GM18517 (cell line): ENCODE results near the gene PLK5.
A peak's percentile ranks its signal among the peaks of the same experiment; 100 is the strongest.
"Not testable (repeated sequence)": the region's sequence is repeated elsewhere in the genome, so short reads cannot be mapped to it uniquely, and the experiment has no call there.

Source experiments
- ATAC-seq: cut with Tn5 transposase; IDR thresholded peaks from one replicate; pipeline ENCODE4 v1.9.1; 2021; ENCODE audit warnings: mild to moderate bottlenecking, moderate library complexity; ENCODE audit not compliant: unreplicated experiment

The PLK5 gene, protein sequence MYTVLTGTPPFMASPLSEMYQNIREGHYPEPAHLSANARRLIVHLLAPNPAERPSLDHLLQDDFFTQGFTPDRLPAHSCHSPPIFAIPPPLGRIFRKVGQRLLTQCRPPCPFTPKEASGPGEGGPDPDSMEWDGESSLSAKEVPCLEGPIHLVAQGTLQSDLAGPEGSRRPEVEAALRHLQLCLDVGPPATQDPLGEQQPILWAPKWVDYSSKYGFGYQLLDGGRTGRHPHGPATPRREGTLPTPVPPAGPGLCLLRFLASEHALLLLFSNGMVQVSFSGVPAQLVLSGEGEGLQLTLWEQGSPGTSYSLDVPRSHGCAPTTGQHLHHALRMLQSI

DNA sequence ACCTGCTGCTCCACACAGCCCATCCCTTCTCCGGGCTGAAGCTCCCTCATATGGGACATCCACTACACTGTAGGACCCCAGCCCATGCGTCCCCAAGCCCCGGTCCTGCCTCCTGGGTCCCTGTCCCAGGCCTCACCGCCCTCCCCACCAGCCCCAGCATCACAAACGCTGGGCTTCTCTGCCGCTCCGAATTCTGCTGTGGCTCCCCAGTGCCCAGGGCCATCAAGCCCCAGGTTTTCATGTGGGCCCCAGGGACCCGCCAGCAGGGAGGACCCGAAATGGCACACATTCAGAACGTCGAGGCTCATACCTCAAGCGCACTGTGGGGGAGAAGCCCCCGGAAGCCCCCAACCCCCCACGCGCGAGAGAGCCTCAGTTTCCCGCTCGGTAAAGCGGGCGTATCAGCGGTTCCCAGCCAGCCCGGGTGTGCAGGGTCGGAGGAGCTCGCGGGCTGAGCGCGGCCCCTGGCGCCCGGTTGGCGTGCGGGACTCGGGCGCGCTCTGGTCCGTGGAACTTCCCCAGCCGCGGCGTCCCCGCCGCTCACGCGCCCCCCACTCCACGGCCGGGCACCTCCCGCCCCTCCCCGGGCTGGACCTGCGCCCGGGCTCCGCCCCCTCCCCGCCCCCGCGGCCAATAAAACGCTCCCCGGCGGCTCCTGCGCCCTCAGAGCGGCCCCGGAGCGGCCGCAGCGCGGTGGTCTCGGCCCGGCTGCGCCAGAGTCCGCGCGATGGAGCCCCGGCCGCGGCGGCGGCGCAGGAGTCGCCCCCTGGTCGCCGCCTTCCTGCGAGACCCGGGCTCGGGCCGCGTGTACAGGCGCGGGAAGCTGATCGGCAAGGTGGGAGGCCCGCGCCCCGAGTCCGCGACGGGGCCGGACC, at the start of gene PLK5:
PLK5 (plus strand) TSS at position 666 of the 875 bp plus-strand sequence. CDS start 2,920 bp downstream, outside the sequence.
- no peak for ATAC-seq

DNA sequence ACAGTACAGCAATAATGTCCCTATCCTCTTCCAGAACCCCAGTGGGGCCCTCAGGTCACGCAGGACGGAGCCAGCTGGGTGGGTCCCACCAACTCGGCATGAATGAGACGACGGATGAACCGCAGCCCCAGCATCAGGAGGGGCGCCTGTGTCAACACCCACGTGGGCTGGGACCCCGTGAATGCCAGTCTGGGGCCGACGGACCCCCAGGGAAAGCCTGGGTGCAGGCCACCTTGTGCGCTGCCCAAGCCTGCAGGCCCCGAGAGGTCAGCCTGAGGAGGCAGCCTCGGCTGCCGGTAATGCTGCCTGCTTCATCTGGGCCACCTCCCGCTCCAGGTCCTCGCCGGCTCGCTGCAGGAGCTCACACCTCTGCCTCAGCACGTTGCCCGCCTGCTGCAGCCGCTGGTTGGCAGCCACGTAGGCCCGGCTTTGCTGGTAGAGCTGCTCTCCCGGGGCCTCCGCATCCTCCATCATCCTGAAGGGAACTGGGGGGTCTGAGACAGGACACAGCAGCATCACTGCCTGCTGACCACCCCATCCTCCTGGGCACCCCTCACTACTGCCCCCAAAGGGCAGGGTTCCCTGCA, 49.0 kb upstream of the PLK5 start:
- no peak for ATAC-seq

DNA sequence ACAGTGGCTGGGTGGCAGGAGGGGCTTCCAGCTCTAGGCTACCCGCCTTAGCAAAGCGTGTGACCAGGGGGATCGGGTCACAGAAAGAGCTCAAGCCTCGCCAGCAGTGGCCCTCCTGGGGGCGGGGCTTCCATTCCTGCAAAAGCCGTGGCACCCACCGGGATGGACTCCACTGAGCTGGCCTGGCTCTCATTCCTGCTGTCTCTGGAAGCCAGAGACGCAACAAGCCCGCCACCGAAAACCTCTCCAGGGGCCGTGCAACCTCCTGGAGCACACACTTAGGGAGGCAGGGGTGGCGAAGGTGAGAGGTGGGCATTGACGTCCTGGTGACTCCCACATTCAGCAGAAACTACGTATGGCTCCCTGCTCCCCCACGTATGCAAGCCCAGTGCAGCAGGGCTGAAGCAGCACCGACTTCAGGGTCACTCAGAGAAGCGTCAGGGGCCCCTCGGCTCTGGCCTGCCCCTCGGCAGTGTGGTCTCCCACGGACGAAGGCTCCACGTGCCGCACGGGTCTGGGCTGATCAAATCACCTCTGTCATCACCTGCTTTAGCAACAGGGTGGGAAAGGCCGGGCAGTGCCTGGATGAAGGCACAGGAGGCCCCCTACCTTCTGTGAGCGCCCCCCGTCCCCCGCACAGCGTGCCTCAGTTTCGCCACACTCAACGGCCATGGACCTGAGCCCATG, 48.0 kb upstream of the PLK5 start:
- no peak for ATAC-seq

DNA sequence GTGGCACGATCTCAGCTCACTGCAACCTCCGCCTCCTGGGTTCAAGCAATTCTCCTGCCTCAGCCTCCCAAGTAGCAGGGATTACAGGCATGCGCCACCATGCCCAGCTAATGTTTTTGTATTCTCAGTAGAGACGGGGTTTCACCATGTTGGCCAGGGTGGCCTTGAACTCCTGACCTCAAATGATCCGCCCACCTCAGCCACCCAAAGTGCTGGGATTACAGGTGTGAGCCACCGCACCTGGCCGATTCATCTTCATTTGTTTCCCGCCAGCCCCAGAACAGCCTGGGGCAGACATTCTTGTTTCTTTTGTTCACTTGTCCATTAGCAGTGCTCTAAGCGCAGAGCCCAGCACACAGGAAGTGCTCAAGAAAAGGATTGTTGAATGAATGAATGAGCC, 46.8 kb upstream of the PLK5 start:
- ATAC-seq = not testable (repeated sequence)

DNA sequence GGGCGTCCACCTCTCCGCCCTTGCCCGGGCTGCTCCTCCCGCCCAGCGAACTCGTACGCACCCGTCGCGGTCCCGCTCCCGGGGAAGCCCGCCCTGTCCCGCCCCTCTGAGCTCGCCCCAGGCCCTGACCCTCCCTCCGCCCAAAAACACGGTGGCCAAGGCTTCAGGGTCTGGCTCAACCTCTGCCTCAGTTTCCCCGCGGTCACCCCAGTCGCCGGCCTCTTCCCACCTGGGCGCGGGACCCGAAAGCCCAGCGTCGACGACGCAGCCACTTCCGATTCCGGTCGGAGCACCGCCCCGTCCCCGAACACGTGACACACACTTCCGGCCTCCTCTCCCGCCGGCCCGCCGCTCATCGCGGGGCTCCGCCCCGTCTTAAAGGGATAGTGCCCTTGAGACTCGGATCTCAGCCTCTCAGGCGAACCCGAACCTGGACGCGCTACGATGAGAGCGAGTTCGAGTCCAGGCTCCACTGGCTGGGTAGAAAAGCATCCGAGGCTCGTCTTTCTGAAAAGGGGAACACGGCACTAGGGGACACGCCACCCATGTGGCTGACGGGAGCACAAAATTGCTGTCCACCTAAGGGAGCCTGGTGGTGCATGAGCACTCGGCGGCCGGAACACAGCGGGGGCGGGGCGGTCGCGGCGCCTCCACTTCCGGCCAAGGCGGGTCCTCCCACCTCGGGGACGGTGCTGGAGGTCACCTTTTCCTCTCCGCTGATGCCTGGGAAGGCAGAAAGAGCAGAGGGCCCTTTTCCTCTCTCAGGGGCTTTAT, 44.8 kb upstream of the PLK5 start, which contains the start of gene C19orf25:
C19orf25 (minus strand) TSS at position 282 of the 774 bp plus-strand sequence. CDS start 312 bp downstream, outside the sequence.
- ATAC-seq = peak; percentile 88

DNA sequence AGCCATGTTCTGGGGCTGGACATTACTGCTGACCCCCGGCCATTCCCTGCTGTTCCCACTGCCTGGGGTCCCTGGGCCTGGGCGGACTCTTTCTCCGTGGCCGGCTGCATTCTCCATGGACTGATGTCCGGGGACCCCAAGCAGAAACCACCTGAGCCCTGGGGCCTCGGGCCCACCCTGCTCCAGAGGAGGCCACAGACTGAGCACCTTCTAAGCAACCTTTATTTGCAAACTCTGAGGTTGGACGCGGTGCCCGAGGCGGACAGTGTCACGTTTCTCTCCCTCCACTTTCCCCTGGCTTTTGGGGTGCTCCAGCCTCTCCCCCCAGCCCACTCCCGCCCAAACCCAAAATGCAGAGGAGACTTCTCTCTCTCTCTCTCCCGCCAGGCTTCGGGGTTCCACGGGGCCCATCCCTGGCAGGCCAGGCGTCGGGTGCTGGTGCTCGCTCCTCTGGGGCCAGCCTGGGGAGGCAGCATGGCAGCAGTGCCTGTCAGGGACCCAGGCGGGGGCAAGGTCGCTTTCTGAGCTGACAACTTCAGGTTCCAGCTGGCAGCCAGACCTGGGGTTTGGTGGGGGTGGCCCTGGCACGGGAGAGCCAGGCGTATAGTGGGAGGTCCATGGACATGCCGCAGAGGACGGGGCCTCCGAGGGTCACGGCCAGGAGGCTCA, 42.5 kb upstream of the PLK5 start:
- ATAC-seq = no peak

DNA sequence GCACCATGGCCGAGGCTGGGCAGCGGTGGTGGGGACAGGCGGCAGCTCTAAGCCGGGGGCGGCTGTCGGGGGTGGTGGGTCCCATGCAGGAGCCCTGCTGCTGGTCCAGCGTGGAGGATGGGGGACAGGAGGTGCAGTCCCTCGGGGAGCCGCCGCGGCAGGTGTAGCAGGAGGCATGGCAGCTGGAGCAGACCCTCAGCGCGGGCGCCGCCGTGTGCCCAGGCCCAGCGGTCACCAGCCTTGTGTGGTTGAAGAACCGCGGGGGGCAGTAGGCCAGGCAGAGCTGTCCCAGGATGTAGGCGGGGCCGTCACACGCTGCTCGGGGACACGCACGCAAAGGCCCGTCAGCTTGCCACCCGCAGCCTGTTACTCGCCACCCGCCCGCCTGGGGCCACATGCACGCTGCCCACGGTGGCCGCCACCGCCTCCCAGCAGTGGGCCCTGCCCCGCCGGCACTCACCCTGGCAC, 42.0 kb upstream of the PLK5 start:
- ATAC-seq = no peak

DNA sequence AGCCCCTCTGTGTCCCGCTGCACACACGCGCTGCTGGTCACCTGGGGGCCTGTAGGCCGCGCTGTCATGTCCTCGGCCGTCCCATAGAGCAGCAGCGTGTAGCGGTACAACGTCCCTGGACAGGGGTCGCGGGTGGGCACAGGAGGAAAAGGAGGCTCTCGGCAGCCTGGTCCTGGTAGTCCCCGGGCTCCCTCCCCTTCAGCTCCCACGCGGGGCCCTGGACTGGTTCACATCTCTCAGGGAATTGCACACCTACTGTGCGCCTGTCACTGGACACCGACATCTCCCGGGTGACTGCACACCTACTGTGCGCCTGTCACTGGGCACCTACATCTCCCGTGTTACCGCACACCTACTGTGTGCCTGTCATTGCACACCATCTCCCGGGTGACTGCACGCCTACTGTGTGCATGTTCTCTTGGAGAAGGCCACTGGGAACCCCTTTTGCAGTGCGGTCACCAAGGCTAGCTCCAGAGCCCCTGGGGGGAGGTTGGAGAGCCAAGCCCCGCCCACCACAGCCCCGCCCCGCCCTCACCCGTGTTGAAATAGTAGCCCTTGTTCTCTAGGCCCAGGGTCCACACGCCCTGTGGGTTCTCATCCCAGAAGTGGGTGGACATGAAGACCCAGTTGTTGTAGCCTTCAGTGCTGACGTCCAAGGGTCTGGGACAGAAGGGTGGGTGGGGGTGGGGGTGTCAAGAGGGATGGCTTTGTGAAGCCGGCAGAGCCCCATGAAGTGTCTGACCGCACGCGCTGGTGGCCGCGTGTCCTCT, 41.3 kb upstream of the PLK5 start:
- ATAC-seq = no peak

DNA sequence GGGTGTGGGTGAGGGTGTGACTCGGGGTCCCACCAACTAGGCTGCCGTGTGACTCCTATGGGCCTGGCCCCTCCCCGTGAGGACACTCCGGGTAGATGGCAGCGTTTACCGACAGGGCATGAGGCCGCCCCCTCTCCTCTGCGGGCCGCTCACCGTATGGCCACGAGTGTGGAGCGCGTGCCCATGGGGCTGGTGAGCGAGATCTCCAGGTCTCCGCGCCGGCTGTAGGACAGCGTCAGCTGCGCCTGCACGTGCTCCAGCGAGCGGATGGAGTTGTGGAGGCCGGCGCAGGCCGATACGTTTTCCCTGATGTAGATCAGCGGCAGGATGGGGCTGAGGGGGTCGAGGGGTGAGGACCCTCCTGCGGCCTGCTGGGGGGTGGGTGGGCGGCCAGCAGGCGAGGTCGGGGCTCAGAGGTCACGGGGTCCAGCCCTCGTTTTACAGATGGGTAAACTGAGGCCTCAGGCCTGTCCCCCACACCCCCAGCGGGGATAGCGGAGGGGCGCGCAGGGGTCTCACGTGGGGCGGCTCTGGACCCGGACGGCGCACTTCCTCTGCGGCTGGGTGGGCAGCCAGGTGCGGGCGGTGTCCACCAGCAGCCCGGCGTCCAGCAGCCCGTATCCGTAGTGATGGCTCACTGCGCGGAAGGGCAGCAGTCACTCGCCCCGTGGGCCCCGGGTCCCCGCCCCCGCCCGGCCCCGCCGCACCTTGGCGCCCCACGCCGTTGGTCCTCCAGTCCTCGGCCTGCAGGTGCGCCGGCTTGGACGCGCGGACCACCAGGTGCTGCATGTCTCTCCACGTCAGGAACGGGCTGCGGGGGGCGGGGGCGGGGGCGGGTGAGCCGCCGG, 40.5 kb upstream of the PLK5 start:
- no peak for ATAC-seq

DNA sequence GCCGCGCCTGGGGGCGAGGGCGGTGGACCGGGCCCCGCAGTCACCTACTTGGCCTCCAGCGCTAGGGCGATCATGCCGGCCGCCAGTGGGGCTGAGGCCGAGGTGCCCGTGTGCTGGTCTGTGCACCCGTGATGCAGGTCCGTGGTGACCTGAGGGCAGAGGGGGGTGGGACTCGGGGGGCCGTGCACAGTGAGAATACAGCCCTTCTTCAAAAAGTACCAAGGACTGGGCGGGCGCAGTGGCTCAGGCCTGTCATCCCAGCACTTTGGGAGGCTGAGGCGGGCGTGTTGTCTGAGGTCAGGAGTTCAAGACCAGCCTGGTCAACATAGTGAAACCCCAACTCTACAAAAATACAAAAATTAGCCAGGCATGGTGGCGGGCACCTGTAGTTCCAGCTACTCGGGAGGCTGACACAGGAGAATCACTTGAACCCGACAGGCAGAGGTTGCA, 39.9 kb upstream of the PLK5 start:
- ATAC-seq = no peak

DNA sequence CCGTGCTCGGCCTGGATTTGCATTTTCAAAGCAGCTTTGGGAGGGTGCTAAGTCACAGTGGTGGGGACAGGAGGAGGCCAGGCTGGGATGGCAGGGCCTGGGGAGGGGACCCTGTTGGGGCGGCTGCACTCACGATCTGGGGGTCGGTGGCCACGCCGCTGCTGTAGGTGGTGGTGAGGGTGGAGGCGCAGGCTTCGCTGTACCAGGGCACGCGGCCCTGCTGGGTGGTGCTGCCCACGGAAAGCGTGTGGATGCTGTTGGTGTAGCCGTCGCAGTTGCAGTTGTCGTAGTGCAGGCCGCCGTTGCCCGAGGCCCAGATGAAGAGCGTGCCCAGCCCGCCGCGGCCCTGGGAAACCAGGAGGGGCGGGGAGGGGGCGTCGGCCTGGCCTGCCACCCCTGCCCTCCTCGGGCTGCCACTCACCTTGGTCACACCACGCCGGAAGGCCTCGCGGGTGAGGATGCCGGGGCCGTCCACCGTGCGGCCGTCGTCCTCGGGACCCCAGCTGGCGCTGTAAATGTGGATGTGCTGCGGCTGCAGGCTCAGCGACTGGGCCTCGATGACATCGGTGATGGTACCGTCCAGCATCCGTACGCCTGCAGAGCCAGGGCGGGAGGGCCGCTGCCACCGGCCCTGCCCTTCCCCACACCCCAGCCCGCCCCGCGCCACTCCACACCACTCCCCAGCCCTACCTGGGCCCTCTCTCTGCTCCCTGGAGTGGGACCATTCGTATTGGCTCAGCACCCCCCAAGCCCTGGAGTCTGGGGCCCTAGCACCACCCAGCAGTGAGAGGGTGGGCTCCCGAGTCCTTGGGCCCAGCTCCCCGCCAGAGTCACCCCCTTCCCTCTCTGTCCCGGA, 36.9 kb upstream of the PLK5 start:
- ATAC-seq = no peak

DNA sequence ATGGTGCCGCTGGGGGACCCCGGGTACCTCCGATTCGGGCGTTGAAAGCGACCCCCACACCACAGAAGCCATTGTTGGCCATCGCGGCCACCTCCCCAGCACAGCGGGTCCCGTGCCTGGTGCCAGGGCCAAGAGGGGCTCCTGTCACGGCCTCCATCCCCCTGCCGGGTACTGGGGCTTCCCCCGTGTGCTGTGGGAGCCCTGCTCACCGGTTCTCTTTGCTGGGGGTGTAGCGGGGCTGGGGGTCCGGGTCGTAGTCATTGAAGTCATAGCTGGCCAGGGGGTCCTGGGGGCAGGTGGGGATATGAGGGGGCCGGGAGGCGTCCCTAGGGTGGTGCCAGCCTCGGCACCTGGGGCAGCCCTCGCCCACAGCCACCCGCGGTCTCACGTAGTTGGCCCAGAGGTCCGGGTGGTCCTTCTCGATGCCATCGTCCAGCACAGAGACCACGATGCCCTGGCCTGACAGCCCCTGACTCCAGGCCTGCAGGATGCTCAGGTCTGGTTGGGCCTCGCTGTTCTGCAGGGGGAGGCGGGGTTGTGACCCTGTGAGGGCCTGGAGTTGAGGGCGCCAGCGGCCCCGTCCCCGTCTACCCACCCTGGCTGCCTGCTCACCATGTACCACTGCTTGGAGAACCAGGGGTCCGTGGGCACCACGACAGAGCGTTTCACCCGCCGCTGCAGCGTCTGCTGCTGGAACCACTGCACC, 36.1 kb upstream of the PLK5 start:
- no peak for ATAC-seq

DNA sequence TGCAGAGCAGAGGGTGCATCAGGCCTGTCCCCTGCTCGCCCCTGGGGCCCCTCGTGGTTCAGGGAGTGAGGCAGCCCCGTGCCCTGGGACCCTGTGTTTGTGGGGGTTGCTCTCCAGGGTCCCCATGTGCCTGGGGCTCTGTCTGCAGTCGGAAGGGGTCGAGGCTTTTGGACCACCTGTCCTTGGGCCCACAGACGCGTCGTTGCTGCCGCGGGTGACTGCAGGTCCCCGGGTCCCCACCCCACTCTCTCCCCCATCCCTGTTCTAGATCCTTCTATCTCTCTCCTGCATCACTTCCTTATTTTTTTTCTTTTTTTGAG, 35.6 kb upstream of the PLK5 start:
- ATAC-seq = no peak

DNA sequence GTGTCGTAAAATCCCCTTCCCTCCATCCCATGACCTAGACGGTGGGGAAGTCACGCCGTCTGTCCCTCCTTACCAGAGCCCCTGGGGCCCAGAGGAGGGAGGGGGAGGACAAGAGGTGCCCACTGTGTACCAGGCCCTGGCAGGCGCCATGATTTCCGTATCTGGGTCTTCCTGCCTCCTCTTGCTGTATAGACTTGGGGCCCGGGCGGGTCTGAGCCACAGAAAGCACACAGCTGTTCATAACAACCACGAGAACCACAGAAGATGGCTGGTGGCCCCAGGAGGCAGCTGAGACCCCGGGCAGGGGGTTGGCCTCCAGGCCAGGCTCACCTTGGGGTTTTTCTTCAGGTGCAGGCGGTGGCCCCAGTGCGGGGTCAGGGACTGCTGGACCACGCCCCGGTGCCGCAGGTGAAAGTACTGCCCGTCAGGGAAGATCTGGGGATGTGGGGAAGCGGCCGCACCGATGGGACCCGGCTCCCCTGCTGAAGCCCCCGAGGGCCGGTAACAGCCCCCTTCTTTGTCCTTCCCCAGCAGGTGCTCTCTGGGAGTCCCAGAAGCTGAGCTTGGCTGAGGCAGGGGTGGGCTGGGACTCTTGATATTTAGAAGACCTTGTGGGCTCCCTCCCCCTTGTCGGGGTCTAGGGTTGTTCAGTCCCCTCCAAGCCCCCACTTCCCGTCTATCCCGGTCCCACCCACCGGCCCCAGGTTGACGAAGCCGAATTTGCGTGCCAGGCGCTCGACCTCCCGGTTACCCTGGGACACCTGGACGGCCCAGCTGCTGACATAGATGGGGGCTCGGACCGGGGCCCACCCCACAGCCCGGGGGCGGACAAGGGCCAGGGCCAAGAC, 34.2 kb upstream of the PLK5 start:
- ATAC-seq = peak; percentile 2

DNA sequence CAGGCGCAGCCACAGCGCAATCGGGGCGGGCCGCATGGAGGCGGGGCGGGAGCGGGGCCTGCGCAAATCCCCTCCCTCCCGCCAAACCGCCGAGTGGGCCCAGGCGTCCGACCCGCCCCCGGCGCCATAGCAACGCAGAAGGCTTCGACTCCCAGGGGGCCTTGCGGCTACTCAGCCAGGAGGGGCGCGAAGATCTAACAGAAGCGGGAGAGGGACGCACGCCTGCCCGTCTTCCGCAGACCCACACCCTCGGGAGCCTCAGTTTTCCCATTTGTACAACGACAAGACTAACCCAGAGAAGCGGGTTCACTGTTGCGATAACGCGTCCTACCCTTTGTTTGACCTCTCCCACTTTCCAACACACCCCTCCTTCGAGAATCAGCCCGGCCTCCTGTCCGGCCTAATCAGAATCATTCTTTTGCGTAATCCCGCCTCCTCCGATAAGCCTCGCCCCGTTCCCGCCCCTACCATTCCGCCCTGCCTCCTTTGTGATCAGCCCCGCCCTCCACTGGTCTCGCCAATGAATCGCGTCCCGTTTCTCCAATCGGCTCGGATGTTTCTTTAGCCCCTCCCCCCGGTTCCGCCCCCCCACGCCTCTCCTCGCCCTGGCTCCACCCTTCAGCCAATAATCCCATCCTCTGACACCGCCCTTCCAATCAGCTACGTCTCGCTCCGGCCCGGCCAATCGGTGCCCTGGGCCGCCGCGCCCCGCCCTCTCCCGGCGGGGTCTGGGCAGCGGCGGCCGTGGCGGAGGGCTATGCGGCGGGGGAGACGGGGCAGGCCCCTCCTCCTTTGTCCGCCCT, 33.4 kb upstream of the PLK5 start, which contains the start of gene PCSK4:
PCSK4 (minus strand) TSS at position 40 of the 803 bp plus-strand sequence; CDS start at position 36, 4 bp downstream.
- peak; percentile 78 for ATAC-seq
